SK-N-MC (cell line): ENCODE measurements around the gene PHRF1.

ENCODE experiments used
- DNase-seq: peaks from one replicate; pipeline ENCODE4 v3.0.0-alpha.2; 2011; ENCODE audit warnings: low read depth, low spot score
- H3K27ac ChIP-seq: fragments of 200-600 bp; sonication (generic); 2 replicates; pipeline ENCODE4 v1.5.1; 2016; ENCODE audit warnings: mixed run types
- H3K36me3 ChIP-seq: fragments of 200-600 bp; sonication (generic); 2 replicates; pipeline ENCODE4 v1.6.1; 2017; ENCODE audit warnings: antibody characterized with exemption, low read length, mixed read lengths; ENCODE audit not compliant: insufficient read depth
- H3K4me3 ChIP-seq: fragments of 200-600 bp; sonication (generic); 2 replicates; pipeline ENCODE4 v1.5.1; 2016
- H3K9ac ChIP-seq: fragments of 200-600 bp; sonication (generic); 2 replicates; pipeline ENCODE4 v1.8.0; 2017; ENCODE audit warnings: mixed run types, mixed read lengths; ENCODE audit not compliant: insufficient read length
- H3K9me3 ChIP-seq: fragments of 200-600 bp; sonication (generic); 2 replicates; pipeline ENCODE4 v1.6.1; 2017; ENCODE audit warnings: low read depth, mild to moderate bottlenecking, antibody characterized with exemption, low read length, moderate library complexity, mixed read lengths
- EZH2 ChIP-seq: fragments of 200-600 bp; sonication (generic); IDR thresholded peaks from one replicate; pipeline ENCODE4 v1.6.1; 2017; ENCODE audit warnings: antibody characterized with exemption
- FOXP2 ChIP-seq: optimal IDR thresholded peaks from 2 replicates; pipeline ENCODE3; 2011; ENCODE audit warnings: mild to moderate bottlenecking, moderate library complexity; ENCODE audit not compliant: insufficient read depth; ENCODE audit errors: extremely low read length, control extremely low read depth
- POLR2AphosphoS5 ChIP-seq: IDR thresholded peaks from 2 replicates; pipeline ENCODE4 v1.6.1; 2012; ENCODE audit warnings: mild to moderate bottlenecking, low read depth, low read length, borderline replicate concordance

PHRF1 gene

GRCh38 chr11:629237-629583 is 52.9 kb downstream of the PHRF1 start:
- no peak overlapping the region for H3K9ac ChIP-seq
- DNase-seq = no peak
- H3K4me3 ChIP-seq = no peak overlapping the region

GRCh38 chr11:630871-631270 is 54.6 kb downstream of the PHRF1 start:
- H3K36me3 ChIP-seq = no peaks in the 10 kb centered on the region
- no peak for TF ChIP-seq FOXP2
- no peak for TF ChIP-seq EZH2
- TF ChIP-seq POLR2AphosphoS5 = no peak
- no peak overlapping the region for H3K4me3 ChIP-seq
- H3K9ac ChIP-seq = no peak overlapping the region
- DNase-seq = no peak
- H3K27ac ChIP-seq = no peak overlapping the region
- H3K9me3 ChIP-seq = no peaks in the 10 kb centered on the region

More at GRCh38 chr11:629237-629583, 52.9 kb downstream of the PHRF1 start:
- TF ChIP-seq POLR2AphosphoS5 (no peak), EZH2 (no peak), FOXP2 (no peak)
- Histone ChIP-seq H3K27ac (peak overlapping the region; percentile 68; the same call in 1 of the 2 replicates), H3K9me3 (no peaks in the 10 kb centered on the region), H3K36me3 (no peaks in the 10 kb centered on the region)

GRCh38 chr11:635945-636510 is 59.8 kb downstream of the PHRF1 start:
- no peaks in the 10 kb centered on the region for H3K36me3 ChIP-seq
- no peak for TF ChIP-seq POLR2AphosphoS5
- no peak for TF ChIP-seq EZH2
- TF ChIP-seq FOXP2 = no peak
- no peak overlapping the region for H3K4me3 ChIP-seq
- H3K9me3 ChIP-seq = no peaks in the 10 kb centered on the region
- H3K27ac ChIP-seq = no peak overlapping the region
- no peak overlapping the region for H3K9ac ChIP-seq
- no peak for DNase-seq

- no peak within 1 kb of the TSS for H3K4me3 ChIP-seq
- no peak for DNase-seq
- H3K9ac ChIP-seq = no peak within 1 kb of the TSS
- no peaks in the 10 kb centered on the region; the same call in 1 of the 2 replicates for H3K36me3 ChIP-seq
- H3K9me3 ChIP-seq = no peaks in the 10 kb centered on the region
- TF ChIP-seq EZH2 = no peak
- no peak for TF ChIP-seq POLR2AphosphoS5
- peak within 1 kb of the TSS; percentile 93 for H3K27ac ChIP-seq
These were observed 60.5 kb downstream of the PHRF1 start, which contains the start of gene DRD4 for GRCh38 chr11:636511-637332. DRD4 (plus strand) TSS chr11:637269; CDS start chr11:637305, 36 bp downstream.

GRCh38 chr11:637333-637592 is 61.0 kb downstream of the PHRF1 start:
- TF ChIP-seq POLR2AphosphoS5 (no peak), EZH2 (no peak), FOXP2 (no peak)
- no peak for DNase-seq
- no peaks in the 10 kb centered on the region for H3K9me3 ChIP-seq
- no peak overlapping the region for H3K27ac ChIP-seq
- H3K4me3 ChIP-seq = no peak overlapping the region
- no peaks in the 10 kb centered on the region; the same call in 1 of the 2 replicates for H3K36me3 ChIP-seq
- no peak overlapping the region for H3K9ac ChIP-seq

- no peak overlapping the region for H3K9ac ChIP-seq
- no peak for TF ChIP-seq POLR2AphosphoS5
These were observed 61.6 kb downstream of the PHRF1 start for GRCh38 chr11:637593-638521.

GRCh38 chr11:638631-639331 is 62.5 kb downstream of the PHRF1 start:
- H3K9me3 ChIP-seq = no peaks in the 10 kb centered on the region
- H3K36me3 ChIP-seq = no peaks in the 10 kb centered on the region; the same call in 1 of the 2 replicates
- H3K4me3 ChIP-seq = peak overlapping the region; percentile 53
- no peak for DNase-seq
- peak overlapping the region; percentile 59 for H3K9ac ChIP-seq
- H3K27ac ChIP-seq = peak overlapping the region; percentile 93
- TF ChIP-seq POLR2AphosphoS5 (no peak; the same call in 1 of the 2 replicates), FOXP2 (no peak), EZH2 (no peak)

More at GRCh38 chr11:637593-638521, 61.6 kb downstream of the PHRF1 start:
- Histone ChIP-seq H3K9me3 (no peaks in the 10 kb centered on the region), H3K36me3 (no peaks in the 10 kb centered on the region; the same call in 1 of the 2 replicates), H3K27ac (peak overlapping the region; percentile 93), H3K4me3 (no peak overlapping the region)
- no peak for DNase-seq
